H54 (cell line): ENCODE data around the gene ARHGEF33.

Experiments
- DNase-seq: peaks from one replicate; pipeline ENCODE4 v3.0.0; 2011; ENCODE audit warnings: low spot score, mixed read lengths; ENCODE audit not compliant: insufficient read length
- FAIRE-seq: peaks from 3 replicates; lab custom pipeline; 2011; peaks lifted over from hg19 to GRCh38; lab: Jason Lieb, UNC
- POLR2A ChIP-seq: IDR thresholded peaks from 2 replicates; pipeline ENCODE4 v1.6.1; 2011; ENCODE audit warnings: low read depth, mild to moderate bottlenecking, low read length

The ARHGEF33 gene

GRCh38 chr2:39022642-39023235, 133.1 kb downstream of the ARHGEF33 start:
- FAIRE-seq (no peak), DNase-seq (no peak)
- no peak for TF ChIP-seq POLR2A

GRCh38 chr2:39023649-39024048, 134.0 kb downstream of the ARHGEF33 start:
- DNase-seq (no peak), FAIRE-seq (no peak)
- TF ChIP-seq POLR2A, result no peak

DNA sequence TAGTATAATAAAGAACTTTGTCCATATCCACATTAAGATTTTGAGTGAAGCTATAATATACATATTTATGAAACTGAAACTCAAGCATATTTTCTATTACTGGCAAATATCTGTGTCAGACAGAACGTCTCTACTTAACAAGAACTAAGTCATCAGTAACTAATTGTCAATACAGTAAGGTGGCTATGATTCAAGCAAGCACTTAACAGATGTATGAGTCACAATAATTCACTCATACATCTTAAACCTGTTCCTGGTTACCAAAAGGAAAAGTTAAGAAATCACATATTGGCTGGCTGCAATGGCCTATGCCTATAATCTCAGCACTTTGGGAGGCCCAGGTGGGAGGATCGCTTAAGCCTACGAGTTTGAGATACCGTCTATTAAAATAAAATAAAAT, 135.2 kb downstream of the ARHGEF33 start:
- DNase-seq (no peak), FAIRE-seq (peak; percentile 72)
- TF ChIP-seq POLR2A, result no peak
